ENCODE results near the gene MANBA.

DNA sequence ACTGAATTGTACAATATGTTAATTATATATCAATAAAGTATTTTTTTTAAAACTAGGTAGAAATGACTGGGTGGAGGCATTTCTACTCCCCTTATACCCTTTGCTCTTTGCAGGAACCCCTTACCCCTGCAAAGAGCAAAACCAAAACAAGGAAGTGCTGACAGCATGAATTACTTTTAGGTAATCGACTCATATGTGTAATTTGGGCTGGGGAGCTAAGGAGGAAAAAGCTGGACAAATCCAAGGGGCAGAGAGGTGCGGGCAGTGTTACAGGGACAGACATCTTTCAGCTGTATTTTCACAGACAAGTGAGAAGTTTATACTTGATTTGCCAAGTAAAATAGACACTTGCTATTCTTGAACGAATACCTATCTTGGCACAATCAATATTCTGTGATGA, 35.5 kb downstream of the MANBA start:
- TF ChIP-seq, protein P1, sequence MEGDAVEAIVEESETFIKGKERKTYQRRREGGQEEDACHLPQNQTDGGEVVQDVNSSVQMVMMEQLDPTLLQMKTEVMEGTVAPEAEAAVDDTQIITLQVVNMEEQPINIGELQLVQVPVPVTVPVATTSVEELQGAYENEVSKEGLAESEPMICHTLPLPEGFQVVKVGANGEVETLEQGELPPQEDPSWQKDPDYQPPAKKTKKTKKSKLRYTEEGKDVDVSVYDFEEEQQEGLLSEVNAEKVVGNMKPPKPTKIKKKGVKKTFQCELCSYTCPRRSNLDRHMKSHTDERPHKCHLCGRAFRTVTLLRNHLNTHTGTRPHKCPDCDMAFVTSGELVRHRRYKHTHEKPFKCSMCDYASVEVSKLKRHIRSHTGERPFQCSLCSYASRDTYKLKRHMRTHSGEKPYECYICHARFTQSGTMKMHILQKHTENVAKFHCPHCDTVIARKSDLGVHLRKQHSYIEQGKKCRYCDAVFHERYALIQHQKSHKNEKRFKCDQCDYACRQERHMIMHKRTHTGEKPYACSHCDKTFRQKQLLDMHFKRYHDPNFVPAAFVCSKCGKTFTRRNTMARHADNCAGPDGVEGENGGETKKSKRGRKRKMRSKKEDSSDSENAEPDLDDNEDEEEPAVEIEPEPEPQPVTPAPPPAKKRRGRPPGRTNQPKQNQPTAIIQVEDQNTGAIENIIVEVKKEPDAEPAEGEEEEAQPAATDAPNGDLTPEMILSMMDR (conservative IDR thresholded peaks at IDR 0.05; ENCODE audit: low read length): no peak
- TF ChIP-seq EZH2phosphoT487 (IDR thresholded peaks at IDR 0.05; ENCODE audit: borderline replicate concordance): no peak

All from Loucy (cell line).